HepG2 (cell line): ENCODE results near the gene KRT79. TPM values are rescaled to one million over a fixed set of nuclear protein-coding genes. Genes with fewer than 3 reads are reported as not detected.

Source experiments
- ATAC-seq: fragments of 200-7000 bp; cut with Tn5 transposase; 3 replicates; pipeline ENCODE4 v1.9.1; 2020; ENCODE audit warnings: mild to moderate bottlenecking, moderate library complexity
- BruUV-seq: library from RNA; stranded (reverse); fragments of 400-500 nt; replicated peaks from 2 replicates; lab custom pipeline; 2021; lab: Mats Ljungman, UMichigan
- CTCF ChIA-PET: fragments of 300-600 bp; formaldehyde crosslinking; extraction: SDS; loops from one replicate; lab custom pipeline; 2021; ENCODE audit warnings: low total read pairs, inconsistent platforms, low intra/inter-chr PET ratio; lab: Yijun Ruan, JAX
- POLR2A ChIA-PET: fragments of 350-600 bp; sonication (Branson Sonifier 250); formaldehyde crosslinking; loops from one replicate; lab custom pipeline; 2020; ENCODE audit warnings: antibody characterized with exemption, inconsistent platforms; lab: Yijun Ruan, JAX
- DNase-seq: peaks from one replicate; pipeline ENCODE4 v3.0.0-alpha.2; 2015; ENCODE audit warnings: low spot score
- FAIRE-seq: peaks from 3 replicates; lab custom pipeline; 2011; peaks lifted over from hg19 to GRCh38; lab: Jason Lieb, UNC
- H2AFZ ChIP-seq: one replicate; pipeline ENCODE4 v1.6.1; 2011; ENCODE audit warnings: low read length, inconsistent platforms
- H3K27ac ChIP-seq: fragments of 300-600 bp; 3 replicates; pipeline ENCODE4 v1.8.0; 2011; ENCODE audit warnings: mixed run types, mild to moderate bottlenecking, mixed read lengths, low read length, inconsistent platforms; ENCODE audit not compliant: insufficient read depth; ENCODE audit errors: extremely low read length
- H3K27me3 ChIP-seq, 2 experiments: fragments of 200-600 bp in 1 of 2; 2 replicates in 1 of 2; 3 replicates in 1 of 2; pipeline versions ENCODE4 v1.6.0 to v1.8.0; 2011; ENCODE audit warnings: low read length in 2 of 2, mild to moderate bottlenecking in 2 of 2, moderate library complexity in 2 of 2, inconsistent platforms in 1 of 2; ENCODE audit not compliant: insufficient read depth in 2 of 2, control insufficient read depth in 1 of 2
- H3K36me3 ChIP-seq, 2 experiments: fragments of 200-600 bp in 1 of 2; replicated peaks in 1 of 2; 2 replicates in 1 of 2; 3 replicates in 1 of 2; pipeline versions ENCODE4 v1.5.1 to v1.8.0; 2011; ENCODE audit warnings: low read length in 2 of 2, inconsistent platforms in 1 of 2; ENCODE audit not compliant: insufficient read depth in 2 of 2, control insufficient read depth in 1 of 2
- H3K4me1 ChIP-seq: 2 replicates; pipeline ENCODE4 v1.5.1; 2012; ENCODE audit warnings: low read length, inconsistent platforms; ENCODE audit not compliant: insufficient read depth
- H3K4me2 ChIP-seq: 2 replicates; pipeline ENCODE4 v1.6.0; 2011; ENCODE audit warnings: low read depth, low read length, inconsistent platforms
- H3K4me3 ChIP-seq, 3 experiments: fragments of 200-600 bp in 1 of 3; sonication (generic), shearing (Covaris generic) in 1 of 3; replicated peaks in 1 of 3; 2 replicates each; pipeline ENCODE4 v1.5.1; 2011 to 2016; ENCODE audit warnings: low read length in 3 of 3, inconsistent platforms in 2 of 3, low read depth in 2 of 3, mild to moderate bottlenecking in 2 of 3, control low read depth in 1 of 3, mixed read lengths in 1 of 3; ENCODE audit not compliant: insufficient read depth in 1 of 3
- H3K79me2 ChIP-seq: one replicate; pipeline ENCODE4 v1.6.1; 2011; ENCODE audit warnings: low read length, inconsistent platforms; ENCODE audit not compliant: insufficient read depth
- H3K9ac ChIP-seq: 2 replicates; pipeline ENCODE4 v1.6.0; 2011; ENCODE audit warnings: mild to moderate bottlenecking, low read depth, low read length, inconsistent platforms; ENCODE audit not compliant: insufficient read depth
- H3K9me3 ChIP-seq: 2 replicates; pipeline ENCODE4 v1.5.1; 2012; ENCODE audit warnings: mild to moderate bottlenecking, low read length
- H4K20me1 ChIP-seq: 2 replicates; pipeline ENCODE4 v1.6.0; 2011; ENCODE audit warnings: inconsistent platforms, mild to moderate bottlenecking, low read length, moderate library complexity; ENCODE audit not compliant: insufficient read depth
- CENPT ChIP-seq: sonication (generic); formaldehyde crosslinking; IDR thresholded peaks from 2 replicates; pipeline ENCODE4 v1.8.0; 2022; ENCODE audit warnings: low read depth, mild to moderate bottlenecking, moderate library complexity, missing genetic modification reagents
- RAD51 ChIP-seq: fragments of 450-650 bp; IDR thresholded peaks from 2 replicates; pipeline ENCODE4 v1.6.1; 2016; ENCODE audit warnings: borderline replicate concordance
- ZIK1 ChIP-seq: sonication (generic); formaldehyde crosslinking; IDR thresholded peaks from 2 replicates; pipeline ENCODE4 v1.5.0; 2020; ENCODE audit warnings: mild to moderate bottlenecking, low read depth, missing genetic modification reagents, borderline replicate concordance
- ZMYM4 ChIP-seq: sonication (generic); formaldehyde crosslinking; IDR thresholded peaks from 2 replicates; pipeline ENCODE4 v1.8.1; 2023; ENCODE audit warnings: mild to moderate bottlenecking, missing genetic modification reagents
- ZNF263 ChIP-seq: sonication (generic); formaldehyde crosslinking; IDR thresholded peaks from 2 replicates; pipeline ENCODE4 v1.4.0; 2020; ENCODE audit warnings: missing genetic modification reagents
- ZNF549 ChIP-seq: sonication (generic); formaldehyde crosslinking; IDR thresholded peaks from 2 replicates; pipeline ENCODE4 v1.5.0; 2020; ENCODE audit warnings: missing genetic modification reagents
- WGBS: methylation state at CpG from one replicate; pipeline ENCODE4 v1.1.6; 2017; ENCODE audit warnings: low lambda C conversion rate; 5-methylcytosine and 5-hydroxymethylcytosine counted together
- in situ Hi-C: cut with HindIII; loops from 2 replicates; pipeline ENCODE4 v1.10.0; 2017; ENCODE audit warnings: low pct_unique_long_range_greater_than_20kb; ENCODE audit not compliant: extremely low pct_ligation_motif_present
- intact Hi-C: fragments of 100-400 bp; cut with micrococcal nuclease; formaldehyde crosslinking; loops from one replicate; pipeline ENCODE4 v1.10.0; 2022; ENCODE audit not compliant: unreplicated experiment
- polyA plus RNA-seq, 8 experiments: library from polyadenylated mRNA; depleted of rRNA in 3 of 8; stranded (reverse) in 7 of 8; unstranded in 1 of 8; fragments of >200 nt; fragmentation: Illumina TruSeq in 4 of 8; extraction: Trizol in 4 of 8; gene quantifications; 2 replicates each; pipeline versions ENCODE4 v1.2.1 to v1.2.3, GENCODE V29; 2011 to 2016; ENCODE audit warnings: low read depth in 4 of 8, missing spikeins in 1 of 8, mixed read lengths in 1 of 8; ENCODE audit not compliant: insufficient read depth in 1 of 8
- total RNA-seq, 5 experiments: library from RNA; depleted of rRNA; stranded (reverse); fragments of >200 nt; fragmentation: Illumina TruSeq; extraction: Trizol; gene quantifications; 2 replicates each; pipeline ENCODE4 v1.2.3, GENCODE V29; 2016; ENCODE audit warnings: low read depth in 1 of 5
- TF ChIP-seq, protein P1 (sequence below): sonication (generic); formaldehyde crosslinking; IDR thresholded peaks from 2 replicates; pipeline ENCODE4 v1.4.0; 2020; ENCODE audit warnings: missing genetic modification reagents, borderline replicate concordance

KRT79 gene
- total and polyA plus RNA-seq, 2 of the 13 experiments (the other 11 are each of a cell fraction or from before 2014, with no cell fraction given), result 0.09 TPM; not detected in 1

- TF ChIP-seq CENPT (CRISPR knock-in tag) (no peak), ZNF549 (no peak), ZMYM4 (CRISPR knock-in tag) (no peak), RAD51 (no peak)
Measured at GRCh38 chr12:52872644-52873389, 38.7 kb upstream of the KRT79 start (continued).

GRCh38 chr12:52871291-52872039 is 37.4 kb upstream of the KRT79 start:
- Histone ChIP-seq H3K27me3 (peaks cover 0 to 17% of the 10 kb centered on the region in 2 experiments; a peak in 3 of 5 replicates), H2AFZ (no peak overlapping the region), H3K4me3 (no peak overlapping the region), H3K9me3 (no peaks in the 10 kb centered on the region), H3K27ac (no peak overlapping the region), H3K4me2 (no peak overlapping the region), H3K4me1 (peaks cover 43% of the 10 kb centered on the region), H4K20me1 (no peaks in the 10 kb centered on the region), H3K9ac (no peak overlapping the region), H3K36me3 (no peaks in the 10 kb centered on the region), H3K79me2 (no peaks in the 10 kb centered on the region)
- no TSS peak for BruUV-seq
- ChIA-PET POLR2A (no interaction called here), CTCF (interaction anchor here (0.7 to 1.4 kb wide), 2 partner anchors 179 to 289 kb away, joined by 3 to 7 read pairs; no protein-coding TSS in a partner anchor)
- WGBS, result 4% methylated on average over 9 of the region's 9 CpGs
- TF ChIP-seq, protein P1, sequence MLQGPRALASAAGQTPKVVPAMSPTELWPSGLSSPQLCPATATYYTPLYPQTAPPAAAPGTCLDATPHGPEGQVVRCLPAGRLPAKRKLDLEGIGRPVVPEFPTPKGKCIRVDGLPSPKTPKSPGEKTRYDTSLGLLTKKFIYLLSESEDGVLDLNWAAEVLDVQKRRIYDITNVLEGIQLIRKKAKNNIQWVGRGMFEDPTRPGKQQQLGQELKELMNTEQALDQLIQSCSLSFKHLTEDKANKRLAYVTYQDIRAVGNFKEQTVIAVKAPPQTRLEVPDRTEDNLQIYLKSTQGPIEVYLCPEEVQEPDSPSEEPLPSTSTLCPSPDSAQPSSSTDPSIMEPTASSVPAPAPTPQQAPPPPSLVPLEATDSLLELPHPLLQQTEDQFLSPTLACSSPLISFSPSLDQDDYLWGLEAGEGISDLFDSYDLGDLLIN (CRISPR knock-in tag), result no peak
- TF ChIP-seq ZIK1 (CRISPR knock-in tag) (no peak), ZNF263 (CRISPR knock-in tag) (no peak)
- in situ Hi-C loops, result no loop called here
- intact Hi-C loops, result loop anchor here (2.0 kb wide), 1 partner anchor 289 kb away; no protein-coding TSS in a partner anchor
- DNase-seq (no peak), FAIRE-seq (no peak), ATAC-seq (no peak)
